Trophoblast cell (in vitro differentiated cells and primary cell): ENCODE results near the gene ASTN1.

Experiments
- DNase-seq, 2 donors: peaks; one replicate each; pipeline ENCODE4 v3.0.0-alpha.2; 2016
- H2AFZ ChIP-seq: 2 replicates; pipeline ENCODE4 v1.6.1; 2013; ENCODE audit warnings: low read length, moderate library complexity, mild to moderate bottlenecking; ENCODE audit not compliant: insufficient read depth, poor library complexity
- H2AK5ac ChIP-seq: 2 replicates; pipeline ENCODE4 v1.6.1; 2013; ENCODE audit warnings: mild to moderate bottlenecking, low read length
- H2BK120ac ChIP-seq: 2 replicates; pipeline ENCODE4 v1.6.1; 2013; ENCODE audit warnings: low read length, mild to moderate bottlenecking, moderate library complexity; ENCODE audit not compliant: insufficient read depth, poor library complexity
- H2BK12ac ChIP-seq: 2 replicates; pipeline ENCODE4 v1.6.1; 2013; ENCODE audit warnings: mild to moderate bottlenecking, low read length, moderate library complexity
- H2BK5ac ChIP-seq: 2 replicates; pipeline ENCODE4 v1.6.1; 2013; ENCODE audit warnings: low read length, low read depth, moderate library complexity, mild to moderate bottlenecking; ENCODE audit not compliant: poor library complexity
- H3K14ac ChIP-seq: 2 replicates; pipeline ENCODE4 v1.6.1; 2013; ENCODE audit warnings: mild to moderate bottlenecking, low read length
- H3K18ac ChIP-seq: 2 replicates; pipeline ENCODE4 v1.6.1; 2013; ENCODE audit warnings: mild to moderate bottlenecking, low read length
- H3K23ac ChIP-seq: 2 replicates; pipeline ENCODE4 v1.6.1; 2013; ENCODE audit warnings: low read length
- H3K27ac ChIP-seq: 2 replicates; pipeline ENCODE4 v1.5.1; 2013; ENCODE audit warnings: low read depth, mild to moderate bottlenecking, inconsistent platforms, low read length, moderate library complexity
- H3K27me3 ChIP-seq: 2 replicates; pipeline ENCODE4 v1.6.1; 2013; ENCODE audit warnings: inconsistent platforms, mild to moderate bottlenecking, low read length, moderate library complexity; ENCODE audit not compliant: insufficient read depth
- H3K36me3 ChIP-seq, 2 experiments: 1 replicate in 1 of 2; 2 replicates in 1 of 2; pipeline ENCODE4 v1.6.1; 2013; ENCODE audit warnings: low read length in 2 of 2, mild to moderate bottlenecking in 2 of 2, moderate library complexity in 1 of 2; ENCODE audit not compliant: insufficient read depth in 2 of 2, control insufficient read depth in 1 of 2
- H3K4ac ChIP-seq: 2 replicates; pipeline ENCODE4 v1.6.1; 2013; ENCODE audit warnings: low read depth, mild to moderate bottlenecking, low read length, moderate library complexity
- H3K4me1 ChIP-seq, 2 experiments: 1 replicate in 1 of 2; 2 replicates in 1 of 2; pipeline ENCODE4 v1.6.1; 2013; ENCODE audit warnings: low read length in 2 of 2, mild to moderate bottlenecking in 2 of 2, moderate library complexity in 1 of 2; ENCODE audit not compliant: insufficient read depth in 2 of 2, control insufficient read depth in 1 of 2
- H3K4me2 ChIP-seq: 2 replicates; pipeline ENCODE4 v1.6.1; 2013; ENCODE audit warnings: inconsistent platforms, mild to moderate bottlenecking, low read length, moderate library complexity
- H3K4me3 ChIP-seq: 2 replicates; pipeline ENCODE4 v1.5.1; 2013; ENCODE audit warnings: mild to moderate bottlenecking, low read depth, low read length, inconsistent platforms
- H3K79me1 ChIP-seq: one replicate; pipeline ENCODE4 v1.6.1; 2013; ENCODE audit warnings: low read length
- H3K79me2 ChIP-seq: 2 replicates; pipeline ENCODE4 v1.6.1; 2013; ENCODE audit warnings: low read length, mild to moderate bottlenecking; ENCODE audit not compliant: control insufficient read depth, insufficient read depth, poor library complexity
- H3K9ac ChIP-seq: 2 replicates; pipeline ENCODE4 v1.6.1; 2013; ENCODE audit warnings: mild to moderate bottlenecking, low read length
- H3K9me3 ChIP-seq: 2 replicates; pipeline ENCODE4 v1.6.1; 2013; ENCODE audit warnings: low read depth, mild to moderate bottlenecking, control low read depth, inconsistent platforms, low read length; ENCODE audit not compliant: insufficient read depth
- H4K12ac ChIP-seq: 2 replicates; pipeline ENCODE4 v1.6.1; 2013; ENCODE audit warnings: low read depth, mild to moderate bottlenecking, low read length, moderate library complexity
- H4K8ac ChIP-seq: 2 replicates; pipeline ENCODE4 v1.6.1; 2013; ENCODE audit warnings: low read depth, mild to moderate bottlenecking, low read length, moderate library complexity
- H4K91ac ChIP-seq: one replicate; pipeline ENCODE4 v1.6.1; 2013; ENCODE audit warnings: low read depth, mild to moderate bottlenecking, low read length, moderate library complexity
- WGBS: extraction: QIAGEN DNeasy Blood & Tissue Kit; methylation state at CpG from one replicate; pipeline ENCODE4 v1.1.7; 2013; ENCODE audit warnings: missing lambda C conversion rate; ENCODE audit not compliant: insufficient read length, insufficient coverage; ENCODE audit errors: extremely low coverage; 5-methylcytosine and 5-hydroxymethylcytosine counted together

ASTN1 gene

DNA sequence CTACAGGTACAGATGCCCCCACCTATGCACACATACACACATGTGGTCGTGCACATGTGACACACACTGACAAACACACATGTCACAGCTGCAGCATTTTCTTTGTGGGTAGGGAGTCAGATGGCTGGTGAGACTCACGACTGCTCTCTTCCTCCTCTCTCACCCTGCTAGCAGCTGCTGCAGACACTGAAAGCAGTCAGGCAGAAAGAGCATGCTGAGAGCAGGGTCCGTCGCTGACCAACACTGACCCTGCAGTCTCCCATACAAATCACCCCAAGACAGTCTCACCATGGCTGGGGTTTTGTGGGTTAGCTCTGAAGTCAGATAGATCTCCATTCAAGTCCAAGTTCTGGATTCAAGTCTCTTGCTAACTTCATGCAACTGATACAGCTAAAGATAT lies 188.3 kb downstream of the ASTN1 start:
- H3K79me1 ChIP-seq = no peaks in the 10 kb centered on the region
- WGBS = no CpG with 5 or more reads among the region's 4 CpGs
- H3K4me3 ChIP-seq = no peak overlapping the region
- no peak overlapping the region for H2AFZ ChIP-seq
- H3K23ac ChIP-seq = no peak overlapping the region
- no peaks in the 10 kb centered on the region for H3K27me3 ChIP-seq
- H4K12ac ChIP-seq = no peak overlapping the region
- H4K91ac ChIP-seq = no peak overlapping the region
- H3K36me3 ChIP-seq = no peaks in the 10 kb centered on the region
- H3K4me1 ChIP-seq = no peaks in the 10 kb centered on the region
- no peak overlapping the region for H4K8ac ChIP-seq
- no peak for DNase-seq
- no peak overlapping the region for H3K18ac ChIP-seq
- no peak overlapping the region for H2BK12ac ChIP-seq
- H2AK5ac ChIP-seq = no peak overlapping the region
- no peak overlapping the region for H3K14ac ChIP-seq
- H3K27ac ChIP-seq = no peak overlapping the region
- no peak overlapping the region for H3K4me2 ChIP-seq
- no peaks in the 10 kb centered on the region for H3K79me2 ChIP-seq
- no peaks in the 10 kb centered on the region for H3K9me3 ChIP-seq
- H3K4ac ChIP-seq = no peak overlapping the region
- H2BK5ac ChIP-seq = no peak overlapping the region
- no peak overlapping the region for H2BK120ac ChIP-seq
- H3K9ac ChIP-seq = no peak overlapping the region

DNA sequence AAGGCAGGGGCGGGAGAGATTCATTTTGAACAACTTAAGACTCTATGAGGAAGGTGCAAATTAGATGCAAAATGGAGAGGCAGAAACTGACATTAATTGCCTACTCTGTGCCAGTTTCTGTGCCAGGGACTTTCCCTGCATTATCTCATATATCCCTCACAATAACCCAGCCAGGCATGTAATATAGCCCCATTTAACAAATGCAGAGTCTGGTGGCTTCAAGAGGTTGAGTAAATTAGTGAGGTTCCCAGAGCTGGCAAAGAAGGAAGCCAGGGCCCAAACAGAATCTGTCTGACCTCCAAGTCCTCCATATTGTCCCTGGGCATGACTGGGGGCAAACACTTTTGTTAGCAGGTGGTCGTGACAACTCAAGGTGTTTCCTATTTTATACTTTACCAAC lies 199.8 kb downstream of the ASTN1 start:
- H3K4ac ChIP-seq = no peak overlapping the region
- no peak overlapping the region for H2BK12ac ChIP-seq
- H2AK5ac ChIP-seq = no peak overlapping the region
- H3K4me2 ChIP-seq = no peak overlapping the region
- H3K79me2 ChIP-seq = no peaks in the 10 kb centered on the region
- no peak overlapping the region for H3K23ac ChIP-seq
- no CpG with 5 or more reads among the region's 2 CpGs for WGBS
- H3K4me3 ChIP-seq = no peak overlapping the region
- H3K4me1 ChIP-seq = no peaks in the 10 kb centered on the region
- H3K27ac ChIP-seq = no peak overlapping the region
- H2BK120ac ChIP-seq = no peak overlapping the region
- no peak overlapping the region for H2AFZ ChIP-seq
- H4K91ac ChIP-seq = no peak overlapping the region
- H3K9ac ChIP-seq = no peak overlapping the region
- H4K8ac ChIP-seq = no peak overlapping the region
- H3K27me3 ChIP-seq = no peaks in the 10 kb centered on the region
- H3K9me3 ChIP-seq = no peaks in the 10 kb centered on the region
- H2BK5ac ChIP-seq = no peak overlapping the region
- H3K18ac ChIP-seq = no peak overlapping the region
- H3K36me3 ChIP-seq = no peaks in the 10 kb centered on the region
- H3K79me1 ChIP-seq = no peaks in the 10 kb centered on the region
- no peak overlapping the region for H3K14ac ChIP-seq
- DNase-seq = no peak
- H4K12ac ChIP-seq = no peak overlapping the region

- no peak overlapping the region for H4K12ac ChIP-seq
- DNase-seq = no peak
- H2BK12ac ChIP-seq = no peak overlapping the region
- H2BK120ac ChIP-seq = no peak overlapping the region
- no peaks in the 10 kb centered on the region for H3K27me3 ChIP-seq
- H4K8ac ChIP-seq = no peak overlapping the region
- H3K79me2 ChIP-seq = no peaks in the 10 kb centered on the region
- no peak overlapping the region for H3K23ac ChIP-seq
- no peak overlapping the region for H4K91ac ChIP-seq
- no peak overlapping the region for H2AFZ ChIP-seq
- no peak overlapping the region for H3K4me3 ChIP-seq
- H3K27ac ChIP-seq = no peak overlapping the region
- H3K36me3 ChIP-seq = no peaks in the 10 kb centered on the region
- H2BK5ac ChIP-seq = no peak overlapping the region
- no peaks in the 10 kb centered on the region for H3K79me1 ChIP-seq
- H3K18ac ChIP-seq = no peak overlapping the region
- no peak overlapping the region for H3K9ac ChIP-seq
- H3K9me3 ChIP-seq = peaks cover 2% of the 10 kb centered on the region
- no peak overlapping the region for H3K4me2 ChIP-seq
- H3K14ac ChIP-seq = no peak overlapping the region
- no CpG with 5 or more reads among the region's 2 CpGs for WGBS
- H2AK5ac ChIP-seq = no peak overlapping the region
- H3K4ac ChIP-seq = no peak overlapping the region
- no peaks in the 10 kb centered on the region for H3K4me1 ChIP-seq
Measured at GRCh38 chr1:176963181-176963580, 201.3 kb downstream of the ASTN1 start.

GRCh38 chr1:176961678-176962077 lies 202.8 kb downstream of the ASTN1 start:
- Histone ChIP-seq H3K18ac (no peak overlapping the region), H3K4me2 (no peak overlapping the region), H3K27me3 (no peaks in the 10 kb centered on the region), H3K79me2 (no peaks in the 10 kb centered on the region), H3K9me3 (peaks cover 3% of the 10 kb centered on the region), H3K14ac (no peak overlapping the region), H3K4ac (no peak overlapping the region), H2BK5ac (no peak overlapping the region), H3K79me1 (no peaks in the 10 kb centered on the region), H3K4me1 (no peaks in the 10 kb centered on the region), H2AK5ac (no peak overlapping the region), H4K12ac (no peak overlapping the region), H4K91ac (no peak overlapping the region), H3K27ac (no peak overlapping the region), H3K4me3 (no peak overlapping the region), H3K23ac (no peak overlapping the region), H2AFZ (no peak overlapping the region), H3K36me3 (no peaks in the 10 kb centered on the region), H4K8ac (no peak overlapping the region), H3K9ac (no peak overlapping the region), H2BK12ac (no peak overlapping the region), H2BK120ac (no peak overlapping the region)
- no CpG with 5 or more reads among the region's 2 CpGs for WGBS
- no peak for DNase-seq
